GM12892 (cell line): Measurements from ENCODE around the gene MYO16.

Source experiments
- POLR2A ChIP-seq: IDR thresholded peaks from 2 replicates; pipeline ENCODE4 v1.6.1; 2011; ENCODE audit warnings: low read depth, low read length, control low read depth
- POLR2AphosphoS5 ChIP-seq: IDR thresholded peaks from 2 replicates; pipeline ENCODE4 v1.6.1; 2011; ENCODE audit warnings: low read depth, low read length, control low read depth
- TAF1 ChIP-seq: IDR thresholded peaks from 2 replicates; pipeline ENCODE4 v1.6.1; 2011; ENCODE audit warnings: low read depth, mild to moderate bottlenecking, control low read depth, low read length, borderline replicate concordance

- TF ChIP-seq POLR2A, result no peak
- no peak for TF ChIP-seq POLR2AphosphoS5
- no peak for TF ChIP-seq TAF1
Measured at GRCh38 chr13:108705031-108705430, 75.6 kb downstream of the MYO16 start.
